Heart right ventricle (tissue), 16 donors: ENCODE data around the gene LPP. TPM values are rescaled to one million over a fixed set of nuclear protein-coding genes. Genes with fewer than 3 reads are reported as not detected.

Experiments used
- ATAC-seq, 8 donors: fragments of 200-7000 bp; cut with Tn5 transposase; one replicate each; pipeline ENCODE4 v1.9.1; 2020; ENCODE audit warnings: mild to moderate bottlenecking in 8 of 8, moderate library complexity in 8 of 8, moderate number of reproducible peaks in 1 of 8
- DNase-seq, 2 donors: peaks; one replicate each; pipeline ENCODE4 v3.0.0-alpha.2; 2020
- H3K27ac ChIP-seq, 10 donors: fragments of 200-600 bp; sonication (generic) in 2 of 10; one replicate each; pipeline versions ENCODE4 v1.5.0 to v1.8.0; 2020 to 2022; ENCODE audit warnings: mild to moderate bottlenecking in 3 of 10
- H3K27me3 ChIP-seq, 7 donors: fragments of 200-600 bp; one replicate each; pipeline ENCODE4 v1.8.0; 2021 to 2022; ENCODE audit warnings: mild to moderate bottlenecking in 2 of 7
- H3K36me3 ChIP-seq, 9 donors: fragments of 200-600 bp; sonication (generic) in 1 of 9; one replicate each; pipeline versions ENCODE4 v1.5.0 to v1.8.0; 2020 to 2022; ENCODE audit warnings: mild to moderate bottlenecking in 2 of 9
- H3K4me1 ChIP-seq, 9 donors: fragments of 200-600 bp; sonication (generic) in 1 of 9; one replicate each; pipeline versions ENCODE4 v1.5.0 to v1.8.0; 2020 to 2022; ENCODE audit warnings: mild to moderate bottlenecking in 4 of 9
- H3K4me3 ChIP-seq, 10 donors: fragments of 200-600 bp; sonication (generic) in 2 of 10; one replicate each; pipeline versions ENCODE4 v1.5.0 to v1.8.0; 2020 to 2022; ENCODE audit warnings: mild to moderate bottlenecking in 7 of 10, moderate library complexity in 2 of 10
- H3K9me3 ChIP-seq, 11 donors: fragments of 200-600 bp in 10 of 11; sonication (generic) in 2 of 11; one replicate each; pipeline versions ENCODE4 v1.5.0 to v1.8.0; 2013 to 2022; ENCODE audit warnings: mild to moderate bottlenecking in 2 of 11, control low read depth in 1 of 11, moderate library complexity in 1 of 11
- CTCF ChIP-seq, 9 donors: fragments of 200-600 bp; sonication (generic) in 2 of 9; IDR thresholded peaks; one replicate each; pipeline versions ENCODE4 v1.5.0 to v1.8.0; 2021 to 2022; ENCODE audit warnings: antibody characterized with exemption in 9 of 9, mild to moderate bottlenecking in 5 of 9, moderate library complexity in 1 of 9
- WGBS, 2 donors: extraction: QIAGEN DNeasy Blood & Tissue Kit; methylation state at CpG; one replicate each; pipeline ENCODE4 v1.1.7; 2013; ENCODE audit warnings: inconsistent platforms in 1 of 2; 5-methylcytosine and 5-hydroxymethylcytosine counted together
- intact Hi-C, 10 donors: fragments of 100-400 bp; cut with DNase I; formaldehyde crosslinking; loops; one replicate each; pipeline versions ENCODE4 v1.11.1 to v1.14.2; 2022
- polyA plus RNA-seq, 2 donors: library from polyadenylated mRNA; stranded (reverse); fragments of 200-250 nt; gene quantifications; one replicate each; pipeline ENCODE4 v1.2.3, GENCODE V29; 2013
- total RNA-seq, 10 donors: library from RNA; stranded (reverse); fragmentation: NEBNext Ultra II Directional in 3 of 10; extraction: Animal tissue kit (Norgen Biotek cat#: 25700) in 3 of 10; gene quantifications; one replicate each; pipeline versions ENCODE4 v1.2.1 to v1.2.4, GENCODE V29; 2021 to 2023
- donor health status: Arrhythmogenic right ventricular cardiomyopathy.
- donor health status: ischemic (EF 13 %, LVEDD 7.1; RV severe dilation, severe dysfunction).
- donor health status: healthy with polysubstance abuse.
- donor health status: DM: no; HTN: yes; CAD: no.
- donor health status: DM: no; HTN: no; CAD: no.
- donor health status: ischemic (EF 25% LVEDD 6.9; RV normal size, moderate dysfunction).
- donor health status: ischemic (EF 25% LVEDD 5.7; RV mildly dilated, moderate dysfunction).
- donor health status: healthy.
- donor health status: DM: yes; HTN: yes; CAD: no.
- donor health status: Ischemic cardiomyopathy.
- donor health status: ischemic (EF 35%, LVEDD 5.7; RV mildly dilated, moderate dysfunction).
- donor health status: nonischemic (EF 11% LVEDD 7.7; RV severe dilation, severe dysfunction).
- donor health status: DM: yes; HTN: yes; CAD: no.
- donor health status: PGD.
- donor health status: ischemic (EF 29% LVEDD 5.4; RV normal size, mild dysfunction).
- donor health status: nonischemic (EF 23%, LVEDD 6.1; RV moderate dilation, normal function).

The LPP gene
- total and polyA plus RNA-seq, 12 donors = 8.5 to 188 (median 140) TPM

DNA sequence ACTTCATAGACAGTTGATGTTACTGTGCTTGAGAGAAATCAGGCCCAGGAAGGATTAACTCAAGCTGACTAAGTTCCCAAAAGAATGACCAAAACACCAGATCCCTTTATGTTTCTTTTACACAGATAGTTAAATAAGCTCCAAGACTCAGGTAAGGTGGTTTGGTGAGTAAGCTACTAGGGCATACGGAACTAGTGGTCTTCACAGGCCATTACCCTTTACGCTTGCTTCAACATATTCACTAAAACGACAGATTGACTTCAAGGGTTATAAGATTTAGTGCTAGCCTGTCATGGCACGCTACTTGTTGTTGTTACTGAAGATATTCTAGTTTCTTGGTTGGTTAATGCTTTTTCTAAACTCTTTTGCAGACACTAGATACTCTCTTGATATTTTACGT is 369.3 kb downstream of the LPP start:
- Histone ChIP-seq H3K4me3 (no peak overlapping the region), H3K27ac (no peak overlapping the region), H3K36me3 (peaks cover 0 to 30% (median 6%) of the 10 kb centered on the region in 9 donors), H3K27me3 (no peaks in the 10 kb centered on the region), H3K4me1 (peaks cover 0 to 32% (median 4%) of the 10 kb centered on the region in 9 donors), H3K9me3 (no peaks in the 10 kb centered on the region)
- intact Hi-C loops = no loop called here
- DNase-seq (no peak), ATAC-seq (no peak)
- 97 to 98% methylated on average over 5 of the region's 5 CpGs for WGBS, 2 donors
- TF ChIP-seq CTCF (IDR thresholded peaks at IDR 0.05) = no peak

GRCh38 chr3:188524052-188524451 is 370.1 kb downstream of the LPP start:
- 59 to 64% methylated on average over 3 of the region's 3 CpGs for WGBS, 2 donors
- Histone ChIP-seq H3K36me3 (peaks cover 0 to 30% (median 6%) of the 10 kb centered on the region in 9 donors), H3K27ac (no peak overlapping the region), H3K4me1 (peaks cover 0 to 32% (median 4%) of the 10 kb centered on the region in 9 donors), H3K9me3 (no peaks in the 10 kb centered on the region), H3K27me3 (no peaks in the 10 kb centered on the region), H3K4me3 (no peak overlapping the region)
- no peak for TF ChIP-seq CTCF (IDR thresholded peaks at IDR 0.05)
- intact Hi-C loops = no loop called here
- ATAC-seq = no peak
- no peak for DNase-seq

DNA sequence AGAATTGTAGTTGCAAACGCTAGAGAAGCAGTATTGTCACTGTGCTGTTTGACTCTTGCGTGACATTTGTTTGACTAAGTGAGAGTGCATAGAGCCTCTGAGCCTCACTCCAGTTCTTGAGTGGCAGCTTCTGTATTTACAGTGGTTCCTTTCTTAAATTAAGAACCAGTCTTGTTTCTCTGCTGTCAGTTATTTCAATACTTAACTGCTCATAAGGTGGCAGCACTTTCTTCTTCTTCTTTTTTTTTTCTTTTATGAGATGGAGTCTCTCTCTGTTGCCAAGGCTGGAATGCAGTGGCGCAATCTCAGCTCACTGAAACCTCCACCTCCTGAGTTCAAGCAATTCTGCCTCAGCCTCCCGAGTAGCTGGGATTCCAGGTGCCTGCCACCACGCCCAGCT is 372.1 kb downstream of the LPP start:
- no peaks in the 10 kb centered on the region for H3K27me3 ChIP-seq
- H3K4me1 ChIP-seq = peaks cover 0 to 32% (median 4%) of the 10 kb centered on the region in 9 donors
- DNase-seq (no peak), ATAC-seq (no peak)
- H3K4me3 ChIP-seq = no peak overlapping the region
- intact Hi-C loops = no loop called here
- 89 to 93% methylated on average over 5 of the region's 5 CpGs for WGBS, 2 donors
- H3K36me3 ChIP-seq = peaks cover 0 to 30% (median 6%) of the 10 kb centered on the region in 9 donors
- peak in 1 of 9 donors; percentile 11 for TF ChIP-seq CTCF (IDR thresholded peaks at IDR 0.05)
- H3K27ac ChIP-seq = no peak overlapping the region
- no peaks in the 10 kb centered on the region for H3K9me3 ChIP-seq

DNA sequence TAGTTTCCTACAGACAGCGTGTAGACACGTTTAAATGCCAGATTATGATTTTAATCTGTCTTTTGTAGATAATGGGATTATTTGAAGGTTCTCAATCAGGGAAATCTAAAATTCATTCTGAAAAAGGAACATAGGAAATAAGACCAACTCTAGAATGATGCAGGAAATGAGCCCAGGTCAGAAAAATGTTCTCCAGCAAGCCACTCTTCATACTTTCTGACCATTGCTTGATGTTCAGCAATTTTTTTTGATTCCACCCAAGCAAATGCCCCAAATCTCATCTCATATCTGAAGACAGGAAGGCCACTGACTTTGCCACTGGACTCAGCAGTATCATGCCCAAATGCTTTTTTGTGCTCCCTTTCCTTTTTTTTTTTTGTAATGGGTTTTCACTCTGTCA is 373.4 kb downstream of the LPP start:
- Histone ChIP-seq H3K36me3 (peaks cover 0 to 30% (median 6%) of the 10 kb centered on the region in 9 donors), H3K27ac (no peak overlapping the region), H3K4me3 (no peak overlapping the region), H3K4me1 (peaks cover 0 to 20% (median 7%) of the 10 kb centered on the region in 9 donors), H3K27me3 (no peaks in the 10 kb centered on the region), H3K9me3 (no peaks in the 10 kb centered on the region)
- no peak for TF ChIP-seq CTCF (IDR thresholded peaks at IDR 0.05)
- intact Hi-C loops = no loop called here
- no peak for DNase-seq
- no peak for ATAC-seq
- 96 to 98% methylated on average over 2 of the region's 2 CpGs for WGBS, 2 donors
